Measurements from ENCODE around the gene KAZN.

The KAZN gene

DNA sequence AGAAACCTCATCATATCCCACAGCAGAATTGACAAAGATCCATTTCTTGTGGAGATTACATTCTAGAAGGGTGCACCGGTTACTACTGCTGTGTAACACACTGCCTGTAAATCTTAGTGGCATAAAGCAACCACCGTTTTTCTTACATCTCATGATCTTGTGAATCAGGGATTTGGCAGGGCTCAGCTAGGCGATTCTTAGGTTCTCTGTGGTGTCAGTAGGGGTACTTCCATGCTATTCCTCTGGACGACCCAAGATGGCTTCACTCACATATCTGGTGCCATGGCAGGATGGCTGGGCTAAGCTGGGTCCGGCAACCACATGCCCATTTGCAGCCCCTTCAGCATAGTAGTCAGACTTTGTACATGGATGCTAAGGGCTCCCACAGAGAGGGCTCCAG is 375.3 kb downstream of the KAZN start:
- no peaks in the 10 kb centered on the region for H3K79me2 ChIP-seq (ENCODE audit: control insufficient read depth, low read length)
- no peak overlapping the region for H3K27ac ChIP-seq (ENCODE audit: low read depth, low read length)
- no peak overlapping the region for H3K4me3 ChIP-seq (ENCODE audit: low read length)
- H3K9me2 ChIP-seq (replicated peaks; ENCODE audit: control insufficient read depth, low read length) = no peaks in the 10 kb centered on the region
- no peaks in the 10 kb centered on the region for H3K27me3 ChIP-seq (ENCODE audit: control insufficient read depth, low read length)
- H3K36me3 ChIP-seq (ENCODE audit: control insufficient read depth, low read length) = no peaks in the 10 kb centered on the region
- H4K20me1 ChIP-seq (ENCODE audit: control insufficient read depth, insufficient read depth, low read depth, low read length) = no peaks in the 10 kb centered on the region
- no peaks in the 10 kb centered on the region for H3K4me1 ChIP-seq (ENCODE audit: control insufficient read depth, low read length)
- H3F3A ChIP-seq (ENCODE audit: control insufficient read depth, insufficient read depth) = no peaks in the 10 kb centered on the region
- no peaks in the 10 kb centered on the region for H3K9me3 ChIP-seq (ENCODE audit: control insufficient read depth, insufficient read depth, low read length)
- TF ChIP-seq, protein P1, sequence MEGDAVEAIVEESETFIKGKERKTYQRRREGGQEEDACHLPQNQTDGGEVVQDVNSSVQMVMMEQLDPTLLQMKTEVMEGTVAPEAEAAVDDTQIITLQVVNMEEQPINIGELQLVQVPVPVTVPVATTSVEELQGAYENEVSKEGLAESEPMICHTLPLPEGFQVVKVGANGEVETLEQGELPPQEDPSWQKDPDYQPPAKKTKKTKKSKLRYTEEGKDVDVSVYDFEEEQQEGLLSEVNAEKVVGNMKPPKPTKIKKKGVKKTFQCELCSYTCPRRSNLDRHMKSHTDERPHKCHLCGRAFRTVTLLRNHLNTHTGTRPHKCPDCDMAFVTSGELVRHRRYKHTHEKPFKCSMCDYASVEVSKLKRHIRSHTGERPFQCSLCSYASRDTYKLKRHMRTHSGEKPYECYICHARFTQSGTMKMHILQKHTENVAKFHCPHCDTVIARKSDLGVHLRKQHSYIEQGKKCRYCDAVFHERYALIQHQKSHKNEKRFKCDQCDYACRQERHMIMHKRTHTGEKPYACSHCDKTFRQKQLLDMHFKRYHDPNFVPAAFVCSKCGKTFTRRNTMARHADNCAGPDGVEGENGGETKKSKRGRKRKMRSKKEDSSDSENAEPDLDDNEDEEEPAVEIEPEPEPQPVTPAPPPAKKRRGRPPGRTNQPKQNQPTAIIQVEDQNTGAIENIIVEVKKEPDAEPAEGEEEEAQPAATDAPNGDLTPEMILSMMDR (IDR thresholded peaks at IDR 0.05; ENCODE audit: low read depth, low read length, poor library complexity, severe bottlenecking) = no peak
- no peak for TF ChIP-seq EZH2phosphoT487 (IDR thresholded peaks at IDR 0.05; ENCODE audit: borderline replicate concordance, low read length)
- H3K4me2 ChIP-seq (ENCODE audit: low read length) = no peak overlapping the region

DNA sequence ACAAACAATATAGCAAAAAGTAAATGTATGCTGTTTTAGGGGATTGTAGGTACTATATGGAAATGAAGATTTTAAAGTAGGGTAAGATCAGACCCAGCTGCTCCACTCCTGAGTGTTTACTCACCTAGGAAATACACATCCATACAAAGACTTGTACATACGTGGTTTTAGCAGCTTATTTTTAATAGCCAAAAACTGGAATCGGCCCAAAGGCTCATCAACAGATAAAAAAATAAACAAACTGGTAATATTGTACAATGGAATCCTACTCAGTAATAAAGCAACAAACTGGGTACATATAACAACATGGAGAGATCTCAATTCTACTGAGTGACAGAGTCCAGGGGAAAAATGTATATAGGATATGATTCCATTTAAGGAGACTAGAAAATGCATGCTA is 375.9 kb downstream of the KAZN start:
- TF ChIP-seq EZH2phosphoT487 (IDR thresholded peaks at IDR 0.05; ENCODE audit: borderline replicate concordance, low read length) = no peak
- TF ChIP-seq, protein P1 (IDR thresholded peaks at IDR 0.05; ENCODE audit: low read depth, low read length, poor library complexity, severe bottlenecking) = no peak
- Histone ChIP-seq H3K79me2 (ENCODE audit: control insufficient read depth, low read length) (no peaks in the 10 kb centered on the region), H3K4me1 (ENCODE audit: control insufficient read depth, low read length) (no peaks in the 10 kb centered on the region), H3K9me3 (ENCODE audit: control insufficient read depth, insufficient read depth, low read length) (no peaks in the 10 kb centered on the region), H3F3A (ENCODE audit: control insufficient read depth, insufficient read depth) (no peaks in the 10 kb centered on the region), H3K36me3 (ENCODE audit: control insufficient read depth, low read length) (no peaks in the 10 kb centered on the region), H3K27ac (ENCODE audit: low read depth, low read length) (no peak overlapping the region), H3K4me3 (ENCODE audit: low read length) (no peak overlapping the region), H3K27me3 (ENCODE audit: control insufficient read depth, low read length) (no peaks in the 10 kb centered on the region), H4K20me1 (ENCODE audit: control insufficient read depth, insufficient read depth, low read depth, low read length) (no peaks in the 10 kb centered on the region), H3K4me2 (ENCODE audit: low read length) (no peak overlapping the region), H3K9me2 (replicated peaks; ENCODE audit: control insufficient read depth, low read length) (no peaks in the 10 kb centered on the region)

DNA sequence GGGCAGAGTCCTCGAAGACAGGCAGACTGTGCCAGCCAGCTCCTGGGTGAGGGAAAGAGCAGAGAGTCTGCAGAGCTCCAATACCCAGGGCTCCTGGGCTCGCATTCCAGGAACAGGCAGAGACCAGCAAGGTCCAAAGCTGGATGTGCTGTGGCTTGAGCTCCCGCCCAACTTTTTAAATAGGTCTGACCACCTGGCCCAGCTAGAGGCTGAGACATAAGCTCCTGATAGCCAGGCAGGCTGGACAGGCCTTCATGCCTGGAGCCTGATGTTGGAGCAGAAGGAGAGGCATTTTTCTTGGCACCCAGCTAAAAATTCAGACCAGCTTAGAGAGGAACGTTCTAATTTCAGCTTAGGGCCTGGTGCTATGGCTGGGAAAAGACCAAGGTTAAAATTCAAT is 376.6 kb downstream of the KAZN start:
- TF ChIP-seq EZH2phosphoT487 (IDR thresholded peaks at IDR 0.05; ENCODE audit: borderline replicate concordance, low read length) = no peak
- TF ChIP-seq, protein P1 (IDR thresholded peaks at IDR 0.05; ENCODE audit: low read depth, low read length, poor library complexity, severe bottlenecking) = no peak
- H3K9me3 ChIP-seq (ENCODE audit: control insufficient read depth, insufficient read depth, low read length) = no peaks in the 10 kb centered on the region
- H3K27me3 ChIP-seq (ENCODE audit: control insufficient read depth, low read length) = no peaks in the 10 kb centered on the region
- H3K27ac ChIP-seq (ENCODE audit: low read depth, low read length) = no peak overlapping the region
- H3K4me1 ChIP-seq (ENCODE audit: control insufficient read depth, low read length) = no peaks in the 10 kb centered on the region
- no peaks in the 10 kb centered on the region for H3F3A ChIP-seq (ENCODE audit: control insufficient read depth, insufficient read depth)
- H3K9me2 ChIP-seq (replicated peaks; ENCODE audit: control insufficient read depth, low read length) = no peaks in the 10 kb centered on the region
- no peaks in the 10 kb centered on the region for H3K36me3 ChIP-seq (ENCODE audit: control insufficient read depth, low read length)
- H4K20me1 ChIP-seq (ENCODE audit: control insufficient read depth, insufficient read depth, low read depth, low read length) = no peaks in the 10 kb centered on the region
- H3K79me2 ChIP-seq (ENCODE audit: control insufficient read depth, low read length) = no peaks in the 10 kb centered on the region
- no peak overlapping the region for H3K4me3 ChIP-seq (ENCODE audit: low read length)
- H3K4me2 ChIP-seq (ENCODE audit: low read length) = no peak overlapping the region

DNA sequence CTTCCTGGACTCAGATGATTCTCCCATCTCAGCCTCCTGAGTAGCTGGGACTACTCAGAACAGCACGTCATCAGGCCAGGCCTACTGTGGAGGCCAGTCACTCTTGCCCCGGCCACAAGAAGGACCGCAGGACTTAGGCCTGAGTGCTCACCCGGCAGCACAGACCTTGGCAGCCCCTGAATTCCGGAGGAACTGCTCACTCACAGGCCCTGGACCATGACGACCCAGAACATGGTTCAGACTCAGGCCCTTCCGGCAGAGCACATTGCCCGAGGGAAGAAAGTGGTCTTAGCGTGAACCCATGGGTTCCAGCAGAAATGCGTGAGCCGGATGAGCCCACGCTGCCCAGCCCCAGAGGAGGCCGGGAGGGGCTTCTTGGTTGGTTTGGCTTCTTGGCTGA is 377.8 kb downstream of the KAZN start:
- H3K4me1 ChIP-seq (ENCODE audit: control insufficient read depth, low read length) = no peaks in the 10 kb centered on the region
- TF ChIP-seq EZH2phosphoT487 (IDR thresholded peaks at IDR 0.05; ENCODE audit: borderline replicate concordance, low read length) = no peak
- TF ChIP-seq, protein P1 (IDR thresholded peaks at IDR 0.05; ENCODE audit: low read depth, low read length, poor library complexity, severe bottlenecking) = no peak

More for the DNA sequence above, 377.8 kb downstream of the KAZN start:
- Histone ChIP-seq H3K27me3 (ENCODE audit: control insufficient read depth, low read length) (no peaks in the 10 kb centered on the region), H4K20me1 (ENCODE audit: control insufficient read depth, insufficient read depth, low read depth, low read length) (no peaks in the 10 kb centered on the region), H3F3A (ENCODE audit: control insufficient read depth, insufficient read depth) (no peaks in the 10 kb centered on the region), H3K79me2 (ENCODE audit: control insufficient read depth, low read length) (no peaks in the 10 kb centered on the region), H3K27ac (ENCODE audit: low read depth, low read length) (no peak overlapping the region), H3K4me3 (ENCODE audit: low read length) (no peak overlapping the region), H3K4me2 (ENCODE audit: low read length) (no peak overlapping the region), H3K9me2 (replicated peaks; ENCODE audit: control insufficient read depth, low read length) (no peaks in the 10 kb centered on the region), H3K9me3 (ENCODE audit: control insufficient read depth, insufficient read depth, low read length) (no peaks in the 10 kb centered on the region), H3K36me3 (ENCODE audit: control insufficient read depth, low read length) (no peaks in the 10 kb centered on the region)
